HG03097 (cell line): ENCODE data around the gene DAB2.

Experiments
- ATAC-seq: cut with Tn5 transposase; IDR thresholded peaks from one replicate; pipeline ENCODE4 v1.9.1; 2021; ENCODE audit not compliant: unreplicated experiment, low FRiP score

The DAB2 gene

GRCh38 chr5:39394946-39395345 lies 29.8 kb downstream of the DAB2 start:
- no peak for ATAC-seq

DNA sequence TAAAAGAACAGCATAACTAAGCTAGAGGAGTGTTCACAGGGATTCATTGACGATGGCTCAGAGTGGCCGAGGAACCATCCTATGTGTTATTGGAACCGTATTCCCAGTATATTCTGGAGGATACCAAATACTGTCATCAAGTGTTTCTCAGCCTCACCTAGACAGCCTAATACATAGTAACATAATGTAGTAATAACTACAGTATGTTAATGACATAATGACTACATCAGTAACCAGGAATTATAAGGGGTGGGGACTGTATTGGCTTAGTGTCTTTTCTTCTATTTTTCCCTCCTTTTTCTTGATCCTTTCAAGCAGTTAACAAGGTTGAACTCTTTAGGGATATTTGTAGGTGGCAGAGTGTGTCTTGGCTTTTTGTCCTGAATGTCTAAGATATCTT lies 33.8 kb downstream of the DAB2 start:
- no peak for ATAC-seq

- no peak for ATAC-seq
Measured at GRCh38 chr5:39387293-39387692, 37.5 kb downstream of the DAB2 start.

DNA sequence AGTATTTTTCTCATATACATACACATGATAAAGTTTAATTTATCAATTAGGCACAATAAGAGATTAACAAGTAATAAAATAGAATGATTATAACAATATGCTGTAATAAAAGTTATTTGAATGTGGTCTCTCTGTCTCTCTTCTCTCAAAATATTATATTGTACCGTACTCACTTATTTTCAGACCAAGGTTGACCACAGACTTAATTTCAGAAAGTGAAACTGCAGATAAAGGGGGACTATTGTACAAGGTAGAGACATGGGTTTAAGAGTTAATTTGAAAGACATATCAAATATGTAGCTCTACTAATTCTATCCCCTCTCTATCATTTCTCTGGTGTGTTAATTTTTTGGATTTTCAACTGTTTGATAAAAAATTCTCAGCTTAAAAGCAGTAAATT lies 40.5 kb downstream of the DAB2 start:
- ATAC-seq: no peak

GRCh38 chr5:39381376-39381775 lies 43.4 kb downstream of the DAB2 start:
- no peak for ATAC-seq

GRCh38 chr5:39379693-39380092 lies 45.1 kb downstream of the DAB2 start:
- no peak for ATAC-seq

GRCh38 chr5:39377613-39378012 lies 47.2 kb downstream of the DAB2 start:
- ATAC-seq: no peak

DNA sequence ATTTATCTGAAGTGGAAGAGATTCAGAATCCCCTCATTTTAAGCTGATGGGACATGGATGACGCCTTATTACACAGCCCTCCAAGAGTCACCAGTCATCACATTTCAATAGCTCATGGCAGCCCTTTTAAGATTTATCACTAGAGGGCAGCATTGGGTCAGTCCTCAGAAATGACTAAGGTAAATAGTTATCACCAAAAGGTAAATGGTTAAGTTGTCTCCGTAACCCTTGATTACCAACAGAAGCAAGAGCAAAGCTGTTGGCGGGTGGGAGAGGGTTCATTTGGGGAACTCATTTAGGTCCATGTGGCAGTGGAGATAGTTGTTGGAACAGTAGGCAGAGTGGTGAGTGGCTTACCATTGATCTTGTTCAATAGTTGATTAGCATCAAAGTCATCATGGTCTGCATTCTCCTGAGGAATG lies 48.5 kb downstream of the DAB2 start:
- ATAC-seq: no peak

DNA sequence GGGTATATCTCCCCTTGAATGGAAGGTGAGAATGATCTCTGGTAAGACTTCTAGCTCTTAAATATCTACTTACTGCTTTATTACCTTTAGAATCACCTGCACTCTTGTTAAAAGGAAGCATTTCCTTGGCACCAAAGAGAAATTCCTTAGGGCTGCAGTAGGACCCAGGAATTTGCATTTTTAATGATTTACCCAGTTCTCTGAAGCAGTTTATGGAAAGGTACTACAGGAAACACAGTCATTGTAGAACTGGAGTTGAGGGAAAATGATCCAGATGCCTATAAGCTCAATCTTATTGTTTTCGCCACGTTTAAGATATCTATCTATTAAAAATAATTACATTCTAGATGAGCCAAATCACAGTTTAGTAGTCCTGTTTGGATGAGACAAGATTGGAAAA lies 51.0 kb downstream of the DAB2 start:
- ATAC-seq: no peak

GRCh38 chr5:39371367-39371635 lies 53.5 kb downstream of the DAB2 start:
- no peak for ATAC-seq

GRCh38 chr5:39370555-39371366 lies 54.0 kb downstream of the DAB2 start:
- ATAC-seq: no peak

DNA sequence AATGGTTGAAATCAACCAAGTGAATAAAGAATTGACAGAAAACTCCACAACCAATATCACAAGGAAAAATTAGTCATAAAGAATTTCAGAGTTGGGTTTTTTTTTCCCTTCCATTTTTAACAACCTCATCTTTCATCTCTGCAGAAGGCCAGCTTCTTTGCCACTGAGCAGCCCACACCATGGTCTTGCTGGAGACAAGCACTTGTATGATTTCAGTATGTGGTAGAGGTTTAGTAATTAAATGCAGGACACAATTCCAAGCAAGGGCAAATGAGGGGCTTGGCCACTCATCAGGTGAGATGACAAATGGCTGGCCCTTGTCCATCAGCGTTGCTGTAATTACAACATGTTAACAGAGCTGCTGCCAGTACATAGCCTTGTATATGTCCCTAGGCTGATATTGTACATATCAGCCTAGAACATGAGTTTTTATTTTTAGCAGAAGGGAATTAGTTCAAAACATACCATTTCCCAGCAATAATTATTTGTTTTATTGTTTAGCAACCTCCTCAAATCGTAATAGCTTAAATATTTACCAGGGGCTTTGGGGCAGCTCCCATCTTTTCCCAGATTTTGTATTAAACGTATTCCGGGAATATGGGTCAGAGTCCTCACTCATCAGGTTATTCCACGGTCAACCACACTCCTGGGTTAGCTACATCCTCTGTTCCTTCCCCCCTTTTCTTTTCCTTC lies 55.5 kb downstream of the DAB2 start:
- no peak for ATAC-seq

DNA sequence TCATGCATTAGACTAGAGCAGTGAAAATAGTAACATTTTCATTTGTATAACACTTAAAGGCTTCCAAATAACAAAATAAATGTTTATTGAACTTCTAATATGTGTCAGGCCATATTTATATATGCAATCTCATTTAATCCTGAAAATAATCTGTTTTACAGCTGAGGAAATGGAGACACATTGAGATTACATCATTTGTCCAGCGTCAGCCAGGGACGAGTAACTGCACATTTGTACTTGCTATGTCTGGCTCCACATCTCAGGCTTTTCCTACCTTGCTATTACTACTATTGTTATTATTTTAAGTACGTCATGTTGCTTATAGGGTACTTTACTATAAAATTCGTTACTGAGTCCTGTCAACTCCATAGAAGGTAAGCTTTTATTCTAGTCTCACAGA lies 56.7 kb downstream of the DAB2 start:
- ATAC-seq: no peak

DNA sequence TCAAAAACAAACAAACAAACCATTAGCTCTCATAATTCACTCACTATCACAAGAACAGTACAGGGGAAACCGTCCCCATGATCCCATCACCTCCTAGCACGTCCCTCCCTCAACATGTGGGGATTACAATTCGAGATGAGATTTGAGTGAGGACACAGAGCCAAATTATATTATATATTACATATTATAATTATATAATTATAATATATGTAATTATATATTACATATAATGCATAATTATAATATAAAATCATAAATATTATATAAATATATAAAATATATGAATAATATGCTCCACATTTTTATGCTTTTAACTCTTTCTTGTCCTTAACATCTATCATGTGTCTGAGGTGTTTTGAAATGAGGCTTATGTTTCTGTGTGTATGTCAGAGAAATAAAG lies 57.1 kb downstream of the DAB2 start:
- no peak for ATAC-seq

- no peak for ATAC-seq
Measured at GRCh38 chr5:39364367-39364766, 60.4 kb downstream of the DAB2 start, which contains the start of gene C9. Gene C9, minus strand, starts transcription at chr5:39364495. Its CDS starts 31 bp downstream, at chr5:39364464.

DNA sequence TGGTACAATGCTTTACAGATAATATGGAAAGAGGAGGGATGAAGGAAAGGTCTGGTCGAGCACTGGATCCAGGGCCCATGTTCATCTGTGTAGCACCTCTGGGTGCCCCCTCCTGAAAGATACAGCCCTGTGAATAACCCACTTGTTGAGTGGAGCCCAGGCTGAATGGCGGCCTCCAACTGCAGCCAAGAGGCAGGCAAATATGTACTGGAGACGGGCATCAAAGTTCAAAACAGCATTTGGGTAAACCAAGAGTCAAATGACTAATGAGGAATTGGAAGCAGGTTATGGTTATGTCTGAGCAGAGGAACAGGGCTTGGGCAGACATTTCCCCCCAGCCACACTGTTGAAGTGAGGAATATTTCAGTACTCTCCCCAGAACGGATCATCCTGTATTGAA lies 61.6 kb downstream of the DAB2 start:
- no peak for ATAC-seq

- ATAC-seq: no peak
Measured at GRCh38 chr5:39362646-39363045, 62.1 kb downstream of the DAB2 start.

DNA sequence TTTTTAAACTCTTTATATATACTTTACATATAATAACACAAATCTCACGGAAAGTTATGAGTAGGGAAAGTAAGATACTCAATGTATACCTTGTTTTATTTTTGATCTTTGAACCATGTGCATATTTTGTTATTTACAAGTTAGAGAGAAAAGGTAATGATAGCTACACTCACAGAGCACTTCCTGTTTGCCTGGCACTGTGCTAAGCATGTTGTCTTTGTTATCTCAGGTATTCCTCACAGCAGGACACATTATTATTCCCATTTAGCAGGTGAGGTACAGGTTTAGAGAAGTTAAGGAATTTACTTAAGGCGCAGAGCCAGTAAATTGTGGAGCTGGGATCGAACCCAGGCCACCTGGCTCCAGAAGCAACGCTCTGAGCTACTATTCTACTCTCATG lies 63.5 kb downstream of the DAB2 start:
- ATAC-seq: no peak

- no peak for ATAC-seq
Measured at GRCh38 chr5:39360471-39361111, 64.2 kb downstream of the DAB2 start.

DNA sequence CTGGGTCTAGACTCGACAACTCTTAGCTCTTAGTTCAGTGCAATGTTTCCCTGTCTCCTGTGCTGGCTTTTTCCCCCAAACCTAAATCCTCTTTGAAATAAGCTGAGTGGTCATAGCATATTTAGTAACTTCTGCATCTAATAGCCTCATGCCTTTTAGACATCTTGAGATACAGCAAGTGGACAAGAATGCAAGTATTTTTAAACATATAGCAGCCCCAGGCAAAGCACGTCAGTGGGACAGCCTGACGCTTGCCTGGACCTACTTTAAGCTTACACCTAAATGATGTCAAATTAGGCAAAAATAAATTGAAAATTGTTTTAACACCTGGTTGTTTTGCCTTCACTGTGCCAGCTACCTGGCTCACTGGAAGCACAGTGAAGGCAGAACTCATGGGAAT lies 68.5 kb downstream of the DAB2 start:
- no peak for ATAC-seq

- ATAC-seq: no peak
Measured at GRCh38 chr5:39355324-39355723, 69.5 kb downstream of the DAB2 start.
